K562 (cell line): ENCODE data around the gene NF2. TPM values are rescaled to one million over a fixed set of nuclear protein-coding genes. Genes with fewer than 3 reads are reported as not detected.

ENCODE experiments used
- ATAC-seq: fragments of 200-7000 bp; cut with Tn5 transposase; 3 replicates; pipeline ENCODE4 v1.9.1; 2020; ENCODE audit warnings: moderate library complexity
- BruUV-seq: library from RNA; stranded (reverse); fragments of 400-500 nt; replicated peaks from 2 replicates; lab custom pipeline; 2021; lab: Mats Ljungman, UMichigan
- CTCF ChIA-PET: fragments of 300-600 bp; formaldehyde crosslinking; extraction: SDS; loops from one replicate; lab custom pipeline; 2021; ENCODE audit warnings: low intra/inter-chr PET ratio; lab: Yijun Ruan, JAX
- POLR2A ChIA-PET: fragments of 300-600, 350-650 bp; sonication (Branson Sonifier 250); formaldehyde crosslinking; extraction: SDS; loops from one replicate; lab custom pipeline; 2021; ENCODE audit warnings: antibody characterized with exemption, inconsistent platforms; lab: Yijun Ruan, JAX
- DNase-seq, 4 experiments: peaks; one replicate each; pipeline versions ENCODE4 v3.0.0 to v3.0.0-alpha.2; 2011 to 2018; ENCODE audit warnings: low spot score in 3 of 4, mixed read lengths in 3 of 4; ENCODE audit errors: extremely low read depth in 1 of 4
- FAIRE-seq: peaks from 2 replicates; lab custom pipeline; 2011; peaks lifted over from hg19 to GRCh38; lab: Jason Lieb, UNC
- H2AFZ ChIP-seq: 2 replicates; pipeline ENCODE4 v1.6.0; 2011; ENCODE audit warnings: low read depth, low read length, control low read depth, inconsistent platforms
- H3K27ac ChIP-seq: fragments of 200-600 bp; 3 replicates; pipeline ENCODE4 v1.8.0; 2011; ENCODE audit warnings: low read depth, mild to moderate bottlenecking, control low read depth, inconsistent platforms, low read length, moderate library complexity, mixed read lengths; ENCODE audit errors: extremely low read depth
- H3K27me3 ChIP-seq, 2 experiments: fragments of 300-600 bp in 1 of 2; 2 replicates in 1 of 2; 3 replicates in 1 of 2; pipeline versions ENCODE4 v1.6.0 to v1.8.0; 2011; ENCODE audit warnings: inconsistent platforms in 2 of 2, low read length in 2 of 2, mild to moderate bottlenecking in 1 of 2, mixed read lengths in 1 of 2, moderate library complexity in 1 of 2; ENCODE audit not compliant: control insufficient read depth in 2 of 2, insufficient read depth in 2 of 2
- H3K36me3 ChIP-seq: fragments of 300-600 bp; 3 replicates; pipeline ENCODE4 v1.8.0; 2011; ENCODE audit warnings: mild to moderate bottlenecking, low read length, inconsistent platforms; ENCODE audit not compliant: control insufficient read depth, insufficient read depth
- H3K4me1 ChIP-seq, 2 experiments: fragments of 200-600 bp in 1 of 2; replicated peaks in 1 of 2; 2 replicates in 1 of 2; 3 replicates in 1 of 2; pipeline versions ENCODE4 v1.5.1 to v1.8.0; 2011; ENCODE audit warnings: inconsistent platforms in 2 of 2, low read length in 2 of 2, mild to moderate bottlenecking in 1 of 2, mixed read lengths in 1 of 2, moderate library complexity in 1 of 2; ENCODE audit not compliant: control insufficient read depth in 2 of 2, insufficient read depth in 2 of 2
- H3K4me2 ChIP-seq: 2 replicates; pipeline ENCODE4 v1.6.1; 2011; ENCODE audit warnings: low read length, control low read depth, inconsistent platforms, mixed read lengths; ENCODE audit not compliant: insufficient read depth
- H3K4me3 ChIP-seq: fragments of 200-600 bp; sonication (generic), shearing (Covaris generic); 2 replicates; pipeline ENCODE4 v1.5.1; 2016; ENCODE audit warnings: control low read depth, inconsistent platforms
- H3K79me2 ChIP-seq: fragments of 200-600 bp; 3 replicates; pipeline ENCODE4 v1.8.0; 2011; ENCODE audit warnings: low read length, inconsistent platforms; ENCODE audit not compliant: control insufficient read depth, insufficient read depth
- H3K9ac ChIP-seq, 2 experiments: 2 replicates each; pipeline versions ENCODE4 v1.6.0 to v1.6.1; 2011; ENCODE audit warnings: low read depth in 2 of 2, low read length in 2 of 2, control low read depth in 1 of 2, inconsistent platforms in 1 of 2, mild to moderate bottlenecking in 1 of 2, mixed read lengths in 1 of 2; ENCODE audit not compliant: insufficient read depth in 1 of 2
- H3K9me1 ChIP-seq: one replicate; pipeline ENCODE4 v1.6.0; 2011; ENCODE audit warnings: inconsistent platforms, mild to moderate bottlenecking, low read length, moderate library complexity; ENCODE audit not compliant: control insufficient read depth, insufficient read depth
- H3K9me3 ChIP-seq: replicated peaks from 2 replicates; pipeline ENCODE4 v1.5.1; 2011; ENCODE audit warnings: low read depth, low read length, inconsistent platforms; ENCODE audit not compliant: control insufficient read depth, insufficient read depth
- H4K20me1 ChIP-seq: replicated peaks from 2 replicates; pipeline ENCODE4 v1.6.1; 2011; ENCODE audit warnings: low read length, inconsistent platforms, mixed read lengths; ENCODE audit not compliant: control insufficient read depth, insufficient read depth
- DACH1 ChIP-seq: fragments of 450-650 bp; IDR thresholded peaks from 2 replicates; pipeline ENCODE4 v1.6.1; 2018; ENCODE audit not compliant: partially characterized antibody
- E4F1 ChIP-seq: fragments of 250-450 bp; sonication (Bioruptor Pico); IDR thresholded peaks from 2 replicates; pipeline ENCODE4 v1.5.0; 2021; ENCODE audit warnings: mild to moderate bottlenecking, borderline replicate concordance
- EZH2 ChIP-seq: IDR thresholded peaks from 2 replicates; pipeline ENCODE4 v1.6.1; 2012; ENCODE audit warnings: low read depth, mild to moderate bottlenecking, inconsistent platforms, low read length, borderline replicate concordance
- FOXM1 ChIP-seq, 2 experiments: fragments of 450-650 bp in 1 of 2; sonication (generic) in 1 of 2; formaldehyde crosslinking in 1 of 2; IDR thresholded peaks; 2 replicates each; pipeline versions ENCODE4 v1.6.1 to v1.9.0; 2017 to 2022; ENCODE audit warnings: low read depth in 2 of 2, mild to moderate bottlenecking in 2 of 2, missing genetic modification reagents in 1 of 2, moderate library complexity in 1 of 2
- ZNF133 ChIP-seq: fragments of 250-450 bp; sonication (Bioruptor Pico); IDR thresholded peaks from 2 replicates; pipeline ENCODE4 v1.4.0; 2020; ENCODE audit warnings: mild to moderate bottlenecking
- ZNF143 ChIP-seq: sonication (generic); formaldehyde crosslinking; IDR thresholded peaks from 2 replicates; pipeline ENCODE4 v1.9.0; 2022; ENCODE audit warnings: mild to moderate bottlenecking, missing genetic modification reagents
- ZNF518B ChIP-seq: fragments of 250-450 bp; sonication (Bioruptor Pico); IDR thresholded peaks from 2 replicates; pipeline ENCODE4 v1.5.0; 2021; ENCODE audit warnings: mild to moderate bottlenecking, moderate library complexity
- ZNF696 ChIP-seq: fragments of 250-450 bp; sonication (Bioruptor Pico); conservative IDR thresholded peaks from 2 replicates; pipeline ENCODE4 v1.4.0; 2020; ENCODE audit warnings: mild to moderate bottlenecking, moderate library complexity
- ZNF717 ChIP-seq: fragments of 250-450 bp; sonication (Bioruptor Pico); IDR thresholded peaks from 2 replicates; pipeline ENCODE4 v1.5.0; 2021
- WGBS: fragments of 100-300 bp; shearing (Covaris generic); methylation state at CpG from one replicate; pipeline ENCODE4 v1.1.6; 2016; ENCODE audit warnings: low coverage, mixed read lengths; ENCODE audit not compliant: insufficient coverage; ENCODE audit errors: missing lambda C conversion rate; 5-methylcytosine and 5-hydroxymethylcytosine counted together
- in situ Hi-C: fragments of 300-500 bp; cut with MboI; formaldehyde crosslinking; loops from 4 replicates; pipeline ENCODE4 v1.15.0; 2018; ENCODE audit warnings: inconsistent platforms, mixed read lengths
- intact Hi-C: fragments of 100-400 bp; cut with micrococcal nuclease; formaldehyde crosslinking; loops from 2 replicates; pipeline ENCODE4 v1.14.2; 2022
- polyA plus RNA-seq, 8 experiments: library from polyadenylated mRNA; depleted of rRNA in 4 of 8; stranded (reverse) in 5 of 8; unstranded in 3 of 8; fragments of >200 nt; fragmentation: Nextera tagmentation in 2 of 8; fragmentation: Illumina TruSeq in 1 of 8; extraction: Ambion mirVana in 2 of 8; extraction: Trizol in 1 of 8; gene quantifications; 2 replicates each; pipeline versions ENCODE4 v1.2.1 to v1.2.3, GENCODE V29; 2011 to 2014; ENCODE audit warnings: inconsistent platforms in 1 of 8, missing spikeins in 1 of 8
- total RNA-seq, 7 experiments: library from RNA; depleted of rRNA in 6 of 7; stranded (reverse); fragments of >200 nt in 6 of 7; fragmentation: Illumina TruSeq in 2 of 7; extraction: Trizol in 2 of 7; gene quantifications; 2 replicates each; pipeline versions ENCODE4 v1.2.1 to v1.2.3, GENCODE V29; 2011 to 2021; ENCODE audit warnings: low replicate concordance in 1 of 7

The NF2 gene
- total and polyA plus RNA-seq, 9 of the 15 experiments (the other 6 are each of a cell fraction or from before 2014, with no cell fraction given) = 2.2 to 32.5 (median 15.2) TPM

- no peak for TF ChIP-seq ZNF133
- no peak for TF ChIP-seq ZNF518B (CRISPR knock-in tag)
Measured at GRCh38 chr22:29710193-29710592, 106.8 kb downstream of the NF2 start (continued).

- no peak overlapping the region for H3K9ac ChIP-seq
- H3K4me1 ChIP-seq = peaks cover 0 to 3% of the 10 kb centered on the region in 2 experiments; a peak in 2 of 5 replicates
- ATAC-seq (no peak), FAIRE-seq (no peak)
- intact Hi-C loops = no loop called here
- H3K4me3 ChIP-seq = no peak overlapping the region
- H3K9me3 ChIP-seq = no peaks in the 10 kb centered on the region
- TF ChIP-seq EZH2 = no peak
- no peak for TF ChIP-seq E4F1
- TF ChIP-seq ZNF717 = no peak
- no peak for TF ChIP-seq ZNF143 (CRISPR knock-in tag)
- no peak for TF ChIP-seq DACH1
- no peak for TF ChIP-seq FOXM1 (IDR thresholded peaks at IDR 0.05; ENCODE audit: low read depth)
- TF ChIP-seq FOXM1 (CRISPR knock-in tag; IDR thresholded peaks at IDR 0.05; ENCODE audit: low read depth) = no peak
- no peak for TF ChIP-seq ZNF696 (CRISPR knock-in tag)
- TF ChIP-seq, all 486 proteins: peak for 0
- 10% methylated on average over 14 of the region's 18 CpGs for WGBS
- ChIA-PET CTCF (interaction anchor here (1.3 kb wide), 1 partner anchor 377 kb away, joined by 3 read pairs; no protein-coding TSS in a partner anchor), POLR2A (interaction anchor here (1.0 kb wide), 1 partner anchor 23 kb away, joined by 4 read pairs; no protein-coding TSS in a partner anchor)
- Histone ChIP-seq H3K79me2 (no peaks in the 10 kb centered on the region), H3K36me3 (no peaks in the 10 kb centered on the region), H3K4me2 (no peak overlapping the region), H3K27me3 (peaks cover 0 to 58% of the 10 kb centered on the region in 2 experiments; a peak in 3 of 5 replicates), H3K9me1 (no peaks in the 10 kb centered on the region), H2AFZ (no peak overlapping the region), H4K20me1 (no peaks in the 10 kb centered on the region; the same call in 1 of the 2 replicates), H3K27ac (no peak overlapping the region)
- no peak for DNase-seq
- in situ Hi-C loops = no loop called here
- no TSS peak for BruUV-seq
Measured at GRCh38 chr22:29710922-29711593, 107.6 kb downstream of the NF2 start.
